HepG2 (cell line): ENCODE measurements around the gene VWA5B1. TPM values are rescaled to one million over a fixed set of nuclear protein-coding genes. Genes with fewer than 3 reads are reported as not detected.

Experiments
- ATAC-seq: fragments of 200-7000 bp; cut with Tn5 transposase; 3 replicates; pipeline ENCODE4 v1.9.1; 2020; ENCODE audit warnings: mild to moderate bottlenecking, moderate library complexity
- BruUV-seq: library from RNA; stranded (reverse); fragments of 400-500 nt; replicated peaks from 2 replicates; lab custom pipeline; 2021; lab: Mats Ljungman, UMichigan
- CTCF ChIA-PET: fragments of 300-600 bp; formaldehyde crosslinking; extraction: SDS; loops from one replicate; lab custom pipeline; 2021; ENCODE audit warnings: low total read pairs, inconsistent platforms, low intra/inter-chr PET ratio; lab: Yijun Ruan, JAX
- POLR2A ChIA-PET: fragments of 350-600 bp; sonication (Branson Sonifier 250); formaldehyde crosslinking; loops from one replicate; lab custom pipeline; 2020; ENCODE audit warnings: antibody characterized with exemption, inconsistent platforms; lab: Yijun Ruan, JAX
- DNase-seq: peaks from one replicate; pipeline ENCODE4 v3.0.0-alpha.2; 2015; ENCODE audit warnings: low spot score
- FAIRE-seq: peaks from 3 replicates; lab custom pipeline; 2011; peaks lifted over from hg19 to GRCh38; lab: Jason Lieb, UNC
- H2AFZ ChIP-seq: one replicate; pipeline ENCODE4 v1.6.1; 2011; ENCODE audit warnings: low read length, inconsistent platforms
- H3K27ac ChIP-seq: fragments of 300-600 bp; 3 replicates; pipeline ENCODE4 v1.8.0; 2011; ENCODE audit warnings: mixed run types, mild to moderate bottlenecking, mixed read lengths, low read length, inconsistent platforms; ENCODE audit not compliant: insufficient read depth; ENCODE audit errors: extremely low read length
- H3K27me3 ChIP-seq, 2 experiments: fragments of 200-600 bp in 1 of 2; 2 replicates in 1 of 2; 3 replicates in 1 of 2; pipeline versions ENCODE4 v1.6.0 to v1.8.0; 2011; ENCODE audit warnings: low read length in 2 of 2, mild to moderate bottlenecking in 2 of 2, moderate library complexity in 2 of 2, inconsistent platforms in 1 of 2; ENCODE audit not compliant: insufficient read depth in 2 of 2, control insufficient read depth in 1 of 2
- H3K36me3 ChIP-seq, 2 experiments: fragments of 200-600 bp in 1 of 2; replicated peaks in 1 of 2; 2 replicates in 1 of 2; 3 replicates in 1 of 2; pipeline versions ENCODE4 v1.5.1 to v1.8.0; 2011; ENCODE audit warnings: low read length in 2 of 2, inconsistent platforms in 1 of 2; ENCODE audit not compliant: insufficient read depth in 2 of 2, control insufficient read depth in 1 of 2
- H3K4me1 ChIP-seq: 2 replicates; pipeline ENCODE4 v1.5.1; 2012; ENCODE audit warnings: low read length, inconsistent platforms; ENCODE audit not compliant: insufficient read depth
- H3K4me2 ChIP-seq: 2 replicates; pipeline ENCODE4 v1.6.0; 2011; ENCODE audit warnings: low read depth, low read length, inconsistent platforms
- H3K4me3 ChIP-seq, 3 experiments: fragments of 200-600 bp in 1 of 3; sonication (generic), shearing (Covaris generic) in 1 of 3; replicated peaks in 1 of 3; 2 replicates each; pipeline ENCODE4 v1.5.1; 2011 to 2016; ENCODE audit warnings: low read length in 3 of 3, inconsistent platforms in 2 of 3, low read depth in 2 of 3, mild to moderate bottlenecking in 2 of 3, control low read depth in 1 of 3, mixed read lengths in 1 of 3; ENCODE audit not compliant: insufficient read depth in 1 of 3
- H3K79me2 ChIP-seq: one replicate; pipeline ENCODE4 v1.6.1; 2011; ENCODE audit warnings: low read length, inconsistent platforms; ENCODE audit not compliant: insufficient read depth
- H3K9ac ChIP-seq: 2 replicates; pipeline ENCODE4 v1.6.0; 2011; ENCODE audit warnings: mild to moderate bottlenecking, low read depth, low read length, inconsistent platforms; ENCODE audit not compliant: insufficient read depth
- H3K9me3 ChIP-seq: 2 replicates; pipeline ENCODE4 v1.5.1; 2012; ENCODE audit warnings: mild to moderate bottlenecking, low read length
- H4K20me1 ChIP-seq: 2 replicates; pipeline ENCODE4 v1.6.0; 2011; ENCODE audit warnings: inconsistent platforms, mild to moderate bottlenecking, low read length, moderate library complexity; ENCODE audit not compliant: insufficient read depth
- E2F1 ChIP-seq: sonication (generic); formaldehyde crosslinking; IDR thresholded peaks from 2 replicates; pipeline ENCODE4 v1.5.0; 2020; ENCODE audit warnings: missing genetic modification reagents
- FOXK2 ChIP-seq: fragments of 450-650 bp; IDR thresholded peaks from 2 replicates; pipeline ENCODE4 v1.6.1; 2016
- FOXM1 ChIP-seq: sonication (generic); formaldehyde crosslinking; IDR thresholded peaks from 2 replicates; pipeline ENCODE4 v1.5.0; 2020; ENCODE audit warnings: missing genetic modification reagents
- HDAC6 ChIP-seq: fragments of 200-600 bp; sonication (generic); IDR thresholded peaks from 2 replicates; pipeline ENCODE4 v1.7.0; 2017; ENCODE audit warnings: mild to moderate bottlenecking, antibody characterized with exemption, low read length, low read depth
- MAZ ChIP-seq, 2 experiments: sonication (generic) in 1 of 2; formaldehyde crosslinking in 1 of 2; IDR thresholded peaks; 2 replicates each; pipeline versions ENCODE4 v1.5.0 to v1.6.1; 2012 to 2020; ENCODE audit warnings: low read depth in 2 of 2, mild to moderate bottlenecking in 2 of 2, borderline replicate concordance in 1 of 2, improper control_type of control experiment in 1 of 2, low read length in 1 of 2, missing genetic modification reagents in 1 of 2, moderate library complexity in 1 of 2
- NRL ChIP-seq: sonication (generic); formaldehyde crosslinking; IDR thresholded peaks from 2 replicates; pipeline ENCODE4 v1.5.0; 2020; ENCODE audit warnings: missing genetic modification reagents, mild to moderate bottlenecking, moderate library complexity, borderline replicate concordance
- POGK ChIP-seq: sonication (generic); formaldehyde crosslinking; conservative IDR thresholded peaks from 2 replicates; pipeline ENCODE4 v1.8.0; 2022; ENCODE audit warnings: mild to moderate bottlenecking, moderate library complexity, missing genetic modification reagents
- POLR2A ChIP-seq, 2 experiments: IDR thresholded peaks; 2 replicates each; pipeline ENCODE4 v1.6.1; 2011; ENCODE audit warnings: low read depth in 2 of 2, low read length in 2 of 2, mild to moderate bottlenecking in 1 of 2, moderate library complexity in 1 of 2; ENCODE audit not compliant: insufficient read depth in 1 of 2
- RARG ChIP-seq: sonication (generic); formaldehyde crosslinking; IDR thresholded peaks from 2 replicates; pipeline ENCODE4 v1.4.0; 2020; ENCODE audit warnings: low read depth, mild to moderate bottlenecking, missing genetic modification reagents
- WIZ ChIP-seq: sonication (generic); formaldehyde crosslinking; IDR thresholded peaks from 2 replicates; pipeline ENCODE4 v1.5.1; 2020; ENCODE audit warnings: mild to moderate bottlenecking, missing genetic modification reagents
- ZBTB43 ChIP-seq: sonication (generic); formaldehyde crosslinking; conservative IDR thresholded peaks from 2 replicates; pipeline ENCODE4 v1.4.0; 2020; ENCODE audit warnings: missing genetic modification reagents
- ZBTB7B ChIP-seq: sonication (generic); formaldehyde crosslinking; IDR thresholded peaks from 2 replicates; pipeline ENCODE4 v1.4.0; 2020; ENCODE audit warnings: missing genetic modification reagents
- ZNF44 ChIP-seq: sonication (generic); formaldehyde crosslinking; IDR thresholded peaks from 2 replicates; pipeline ENCODE4 v1.5.1; 2020; ENCODE audit warnings: mild to moderate bottlenecking, missing genetic modification reagents
- ZNF615 ChIP-seq: sonication (generic); formaldehyde crosslinking; IDR thresholded peaks from 2 replicates; pipeline ENCODE4 v1.5.0; 2020; ENCODE audit warnings: mild to moderate bottlenecking, missing genetic modification reagents, borderline replicate concordance
- ZNF709 ChIP-seq: sonication (generic); formaldehyde crosslinking; IDR thresholded peaks from 2 replicates; pipeline ENCODE4 v1.5.0; 2020; ENCODE audit warnings: mild to moderate bottlenecking, missing genetic modification reagents
- WGBS: methylation state at CpG from one replicate; pipeline ENCODE4 v1.1.6; 2017; ENCODE audit warnings: low lambda C conversion rate; 5-methylcytosine and 5-hydroxymethylcytosine counted together
- in situ Hi-C: cut with HindIII; loops from 2 replicates; pipeline ENCODE4 v1.10.0; 2017; ENCODE audit warnings: low pct_unique_long_range_greater_than_20kb; ENCODE audit not compliant: extremely low pct_ligation_motif_present
- intact Hi-C: fragments of 100-400 bp; cut with micrococcal nuclease; formaldehyde crosslinking; loops from one replicate; pipeline ENCODE4 v1.10.0; 2022; ENCODE audit not compliant: unreplicated experiment
- polyA plus RNA-seq, 8 experiments: library from polyadenylated mRNA; depleted of rRNA in 3 of 8; stranded (reverse) in 7 of 8; unstranded in 1 of 8; fragments of >200 nt; fragmentation: Illumina TruSeq in 4 of 8; extraction: Trizol in 4 of 8; gene quantifications; 2 replicates each; pipeline versions ENCODE4 v1.2.1 to v1.2.3, GENCODE V29; 2011 to 2016; ENCODE audit warnings: low read depth in 4 of 8, missing spikeins in 1 of 8, mixed read lengths in 1 of 8; ENCODE audit not compliant: insufficient read depth in 1 of 8
- total RNA-seq, 5 experiments: library from RNA; depleted of rRNA; stranded (reverse); fragments of >200 nt; fragmentation: Illumina TruSeq; extraction: Trizol; gene quantifications; 2 replicates each; pipeline ENCODE4 v1.2.3, GENCODE V29; 2016; ENCODE audit warnings: low read depth in 1 of 5

VWA5B1 gene
- total and polyA plus RNA-seq, 2 of the 13 experiments (the other 11 are each of a cell fraction or from before 2014, with no cell fraction given) = not detected

GRCh38 chr1:20318971-20319370 lies 28.3 kb downstream of the VWA5B1 start (continued):
- TF ChIP-seq MAZ (IDR thresholded peaks at IDR 0.05; ENCODE audit: borderline replicate concordance, low read depth, low read length) = no peak
- TF ChIP-seq MAZ (CRISPR knock-in tag; IDR thresholded peaks at IDR 0.05; ENCODE audit: low read depth) = no peak

- Histone ChIP-seq H3K4me1 (no peaks in the 10 kb centered on the region), H2AFZ (no peak overlapping the region), H3K79me2 (no peaks in the 10 kb centered on the region), H3K4me2 (no peak overlapping the region), H3K27me3 (peaks cover 11 to 82% of the 10 kb centered on the region in 2 experiments), H3K36me3 (no peaks in the 10 kb centered on the region), H4K20me1 (no peaks in the 10 kb centered on the region), H3K9ac (no peak overlapping the region), H3K4me3 (no peak overlapping the region), H3K27ac (no peak overlapping the region), H3K9me3 (no peaks in the 10 kb centered on the region)
- POLR2A ChIA-PET = no interaction called here
- no peak for ATAC-seq
- 49% methylated on average over 8 of the region's 11 CpGs for WGBS
- no TSS peak for BruUV-seq
- intact Hi-C loops = loop anchor here (5.0 kb wide), 1 partner anchor 617 kb away; no protein-coding TSS in a partner anchor
- in situ Hi-C loops = no loop called here
- no peak for FAIRE-seq
- TF ChIP-seq FOXM1 (CRISPR knock-in tag) (no peak), ZBTB7B (CRISPR knock-in tag) (no peak), FOXK2 (no peak), POLR2A (IDR thresholded peaks at IDR 0.05; ENCODE audit: insufficient read depth in 1 of 2, low read depth in 2 of 2, low read length in 2 of 2) (no peak), RARG (CRISPR knock-in tag) (no peak), ZNF709 (CRISPR knock-in tag) (no peak), HDAC6 (no peak), ZBTB43 (CRISPR knock-in tag) (no peak), ZNF44 (no peak), E2F1 (CRISPR knock-in tag) (no peak), POGK (CRISPR knock-in tag) (no peak), NRL (no peak), ZNF615 (no peak), WIZ (no peak)
- CTCF ChIA-PET = no interaction called here
- DNase-seq = no peak
Observed at GRCh38 chr1:20319456-20320220, 29.0 kb downstream of the VWA5B1 start.
